ENCODE measurements around the gene COP1. TPM values are rescaled to one million over a fixed set of nuclear protein-coding genes. Genes with fewer than 3 reads are reported as not detected.

Gene COP1

Small RNAs within 50 kb of the gene (small RNA-seq; reads per million reads assigned to genes)
- not detected for gene RF00066 (ENCODE audit: insufficient read depth)
- gene RNU2-12P (ENCODE audit: insufficient read depth) = not detected
- not detected for gene RPS29P5 (ENCODE audit: insufficient read depth)
- 49.7 reads per million, percentile 93 among the genes with 10 or more reads in this experiment for gene SCARNA3 (ENCODE audit: insufficient read depth)

Data from neuronal stem cell (in vitro differentiated cells).